NCI-H1436 (cell line): Measurements from ENCODE around the gene ELAVL1.

ENCODE experiments used
- DNase-seq: peaks from one replicate; lab custom pipeline; 2025; lab: John Stamatoyannopoulos, UW

ELAVL1 gene

DNA sequence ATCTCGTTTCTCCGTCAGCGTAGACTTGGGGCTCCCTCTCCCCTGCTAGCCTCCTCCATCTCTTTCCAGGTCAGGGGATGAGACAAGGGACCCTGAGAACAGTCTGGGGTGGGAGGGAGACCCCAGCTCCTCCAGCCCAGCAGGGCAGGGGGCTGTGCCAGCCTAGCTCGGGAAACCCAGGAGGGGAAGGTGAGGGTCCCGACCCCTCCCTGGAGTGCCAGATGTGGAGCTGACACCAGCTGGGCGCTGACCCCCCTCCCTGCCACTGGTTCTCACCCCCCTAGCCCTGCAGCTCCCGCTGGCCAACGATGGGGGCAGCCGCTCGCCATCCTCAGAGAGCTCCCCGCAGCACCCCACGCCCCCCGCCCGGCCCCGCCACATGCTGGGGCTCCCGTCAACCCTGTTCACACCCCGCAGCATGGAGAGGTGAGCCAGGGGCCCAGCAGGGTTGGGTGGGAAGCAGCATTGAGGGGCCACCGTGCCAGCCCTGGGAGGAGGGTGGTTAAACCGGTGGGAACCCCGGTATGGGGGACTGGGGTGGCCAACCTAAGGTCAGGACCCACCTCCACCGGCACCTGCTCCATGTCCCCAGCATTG lies 95.9 kb downstream of the ELAVL1 start:
- DNase-seq = no peak

DNA sequence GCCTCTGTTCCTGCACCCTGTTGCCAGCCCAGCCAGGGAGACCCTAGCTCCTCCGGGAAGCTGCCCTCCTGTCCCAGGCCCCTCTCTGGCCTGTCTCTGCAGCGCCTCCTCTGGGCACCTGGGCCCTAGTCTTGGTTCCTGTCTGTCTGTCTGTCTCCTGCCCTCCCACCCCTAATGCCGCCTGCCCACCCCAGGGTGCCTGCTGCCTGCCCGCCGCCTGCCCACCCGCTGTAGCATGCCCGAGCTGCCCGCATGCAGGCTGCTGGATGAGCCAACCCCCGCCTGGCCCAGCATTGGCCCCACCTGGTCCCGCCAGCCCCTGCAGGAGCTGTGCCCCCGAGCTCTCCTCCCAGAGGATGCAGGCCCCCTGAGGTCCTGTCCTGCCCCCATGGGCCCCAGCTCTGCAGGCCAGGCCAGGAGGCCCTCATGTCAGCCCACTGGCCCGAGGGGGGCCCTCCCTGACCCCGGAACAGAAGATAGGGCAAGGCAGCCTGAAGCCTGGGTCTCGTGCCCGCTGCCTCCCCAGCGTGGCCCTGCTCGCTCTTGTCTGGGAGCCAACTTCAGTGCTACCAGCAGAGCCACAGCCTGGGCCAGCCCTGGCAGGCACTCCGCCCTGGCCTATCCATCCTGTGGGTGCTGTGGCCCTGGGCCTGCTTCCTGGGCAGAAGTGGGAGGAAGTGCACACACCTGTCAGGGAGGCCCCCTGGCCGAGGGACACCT lies 96.5 kb downstream of the ELAVL1 start:
- DNase-seq = no peak
